ENCODE measurements around the gene PPM1L.

PPM1L gene

DNA sequence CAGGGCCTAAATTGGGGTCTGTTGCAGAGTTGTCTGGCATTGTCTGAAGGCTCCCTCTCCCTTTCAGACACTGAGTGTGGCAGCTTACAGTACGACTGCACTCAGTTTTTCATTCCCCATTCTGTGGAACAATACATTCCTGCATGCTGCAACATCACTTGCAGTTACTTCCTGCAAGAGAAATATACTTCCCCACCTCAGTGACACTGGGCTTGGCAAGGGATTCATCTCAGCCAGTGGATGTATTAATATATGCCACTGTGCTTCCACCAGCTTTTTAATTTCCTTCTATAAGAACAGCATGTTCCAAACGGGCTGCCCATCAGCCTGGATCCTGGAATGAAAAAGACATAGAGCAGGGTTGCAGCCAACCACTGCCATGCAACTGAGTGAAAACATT lies 326.0 kb downstream of the PPM1L start:
- TF ChIP-seq GATA2 (IDR thresholded peaks at IDR 0.05; ENCODE audit: low read depth, low read length) (no peak), GATA3 (IDR thresholded peaks at IDR 0.05; ENCODE audit: low read depth, low read length) (no peak)

DNA sequence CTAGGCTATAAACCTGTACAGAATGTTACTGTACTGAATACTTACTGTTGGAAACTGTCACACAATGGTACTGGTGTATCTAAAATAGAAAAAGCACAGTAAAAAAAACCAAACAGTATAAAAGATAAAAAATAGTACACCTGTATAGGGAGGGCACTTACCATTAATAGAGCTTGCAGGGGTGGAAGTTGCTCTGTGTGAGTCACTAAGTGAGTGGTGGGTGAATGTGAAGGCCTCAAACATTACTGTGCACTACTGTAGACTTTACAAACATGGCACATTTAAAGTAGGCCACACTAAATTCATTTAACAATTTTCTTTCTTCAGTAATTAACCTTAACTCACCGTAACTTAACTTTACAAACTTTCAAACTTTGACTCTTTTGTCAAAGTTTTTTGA lies 327.1 kb downstream of the PPM1L start:
- no peak for TF ChIP-seq GATA3 (IDR thresholded peaks at IDR 0.05; ENCODE audit: low read depth, low read length)
- no peak for TF ChIP-seq GATA2 (IDR thresholded peaks at IDR 0.05; ENCODE audit: low read depth, low read length)

DNA sequence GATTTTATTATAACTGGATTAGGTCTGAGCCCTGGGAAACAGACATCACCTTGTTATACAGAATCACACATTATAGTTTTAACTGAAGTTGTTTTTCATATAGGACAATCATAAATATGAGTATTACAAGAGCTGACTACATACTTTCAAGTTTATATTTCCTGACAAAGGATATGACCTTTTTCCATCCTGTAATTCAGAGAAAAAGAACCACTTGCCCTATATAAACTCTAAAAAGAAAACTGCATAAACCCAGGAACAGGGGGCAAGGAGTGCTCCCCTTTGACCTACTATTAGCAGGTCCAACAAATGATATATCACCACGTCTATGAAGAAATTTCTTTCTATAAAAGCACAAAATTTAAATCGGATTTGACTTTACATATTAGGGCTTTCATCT lies 328.2 kb downstream of the PPM1L start:
- TF ChIP-seq GATA3 (IDR thresholded peaks at IDR 0.05; ENCODE audit: low read depth, low read length) (no peak), GATA2 (IDR thresholded peaks at IDR 0.05; ENCODE audit: low read depth, low read length) (no peak)

DNA sequence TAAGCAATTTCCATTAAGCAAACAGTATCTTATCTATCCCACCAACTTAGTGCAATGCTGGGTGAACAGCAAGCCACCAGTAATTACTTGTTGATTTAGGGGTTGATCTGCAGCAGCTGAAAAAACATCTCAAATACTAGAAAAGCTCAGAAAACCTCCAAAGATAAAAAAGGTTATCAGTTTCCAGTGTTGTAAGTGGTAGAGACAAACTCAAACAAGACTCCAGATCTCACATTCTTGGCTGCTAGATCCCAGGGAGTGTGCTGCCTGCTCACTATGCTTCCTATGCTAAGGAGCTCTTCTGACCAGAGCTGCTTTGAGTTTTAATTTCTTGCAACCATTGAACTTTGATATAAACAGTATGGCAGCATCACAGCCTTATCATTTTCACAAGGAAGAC lies 337.9 kb downstream of the PPM1L start:
- TF ChIP-seq GATA3 (IDR thresholded peaks at IDR 0.05; ENCODE audit: low read depth, low read length): no peak
- no peak for TF ChIP-seq GATA2 (IDR thresholded peaks at IDR 0.05; ENCODE audit: low read depth, low read length)

DNA sequence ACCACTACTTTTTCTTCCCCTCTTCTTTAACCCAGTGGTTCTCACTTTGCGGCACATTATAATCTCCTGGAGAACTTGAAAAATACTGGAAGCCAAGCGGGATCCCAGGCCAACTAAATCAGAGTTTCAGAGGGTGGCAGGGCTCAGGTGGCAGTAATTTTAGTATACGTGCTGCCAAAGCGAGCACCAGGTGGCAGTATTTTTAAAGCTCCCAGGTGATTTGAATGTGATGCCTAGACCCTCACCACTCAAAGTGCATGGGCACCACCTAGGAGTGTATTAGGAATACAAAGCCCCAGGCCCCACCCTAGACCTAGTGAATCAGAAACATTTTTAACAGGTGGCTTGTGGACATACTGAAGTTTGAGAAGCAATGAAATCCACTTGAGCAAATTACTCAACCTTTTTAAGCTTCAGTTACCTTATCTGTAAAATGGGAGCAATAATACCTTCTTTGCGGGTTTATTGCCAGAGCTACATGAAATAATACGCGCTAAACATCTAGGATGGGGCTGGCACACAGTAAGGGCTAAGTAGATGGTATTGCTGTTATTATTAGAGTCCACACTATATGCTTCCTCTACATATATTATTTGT lies 340.8 kb downstream of the PPM1L start:
- TF ChIP-seq GATA3 (IDR thresholded peaks at IDR 0.05; ENCODE audit: low read depth, low read length): no peak
- TF ChIP-seq GATA2 (IDR thresholded peaks at IDR 0.05; ENCODE audit: low read depth, low read length): no peak

DNA sequence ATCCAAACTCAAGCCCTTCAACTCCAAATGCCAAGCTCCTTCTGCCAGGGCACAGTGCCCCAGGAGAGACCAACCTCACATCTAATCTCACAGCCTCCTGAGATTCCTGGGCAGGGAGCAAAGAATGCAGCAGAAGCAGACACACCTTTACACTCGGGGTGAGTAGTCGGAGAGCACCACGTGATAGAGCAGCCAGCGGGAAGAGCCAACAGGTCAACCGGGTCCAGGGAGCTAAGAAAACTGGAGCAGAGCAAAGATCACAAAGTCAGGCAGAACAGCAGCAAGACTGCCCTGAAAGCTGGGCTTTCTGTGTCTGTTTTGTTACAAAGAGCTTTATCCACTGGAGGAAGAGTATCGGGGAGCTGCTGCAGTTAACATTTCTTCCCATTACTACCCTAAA lies 345.0 kb downstream of the PPM1L start:
- TF ChIP-seq GATA2 (IDR thresholded peaks at IDR 0.05; ENCODE audit: low read depth, low read length): no peak
- TF ChIP-seq GATA3 (IDR thresholded peaks at IDR 0.05; ENCODE audit: low read depth, low read length): no peak

DNA sequence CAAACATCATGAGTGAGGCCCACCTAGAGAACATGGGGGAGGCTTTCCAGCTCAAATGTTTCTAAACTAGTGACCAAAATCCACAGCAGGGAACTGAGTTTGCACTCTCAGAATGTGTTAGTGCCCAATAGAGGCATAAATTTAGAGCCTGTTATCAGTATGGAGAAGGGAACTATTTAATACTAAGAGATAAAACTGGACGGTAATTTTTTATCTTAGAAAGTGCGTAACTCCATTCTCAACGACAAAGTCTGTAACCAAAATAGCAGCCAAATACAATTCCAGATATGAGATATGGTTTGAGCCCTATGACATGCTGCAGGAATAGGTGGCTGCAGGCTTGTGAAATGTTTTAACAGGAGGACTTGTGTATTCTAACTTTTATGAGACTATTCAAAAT lies 345.6 kb downstream of the PPM1L start:
- TF ChIP-seq GATA2 (IDR thresholded peaks at IDR 0.05; ENCODE audit: low read depth, low read length): no peak
- TF ChIP-seq GATA3 (IDR thresholded peaks at IDR 0.05; ENCODE audit: low read depth, low read length): no peak

DNA sequence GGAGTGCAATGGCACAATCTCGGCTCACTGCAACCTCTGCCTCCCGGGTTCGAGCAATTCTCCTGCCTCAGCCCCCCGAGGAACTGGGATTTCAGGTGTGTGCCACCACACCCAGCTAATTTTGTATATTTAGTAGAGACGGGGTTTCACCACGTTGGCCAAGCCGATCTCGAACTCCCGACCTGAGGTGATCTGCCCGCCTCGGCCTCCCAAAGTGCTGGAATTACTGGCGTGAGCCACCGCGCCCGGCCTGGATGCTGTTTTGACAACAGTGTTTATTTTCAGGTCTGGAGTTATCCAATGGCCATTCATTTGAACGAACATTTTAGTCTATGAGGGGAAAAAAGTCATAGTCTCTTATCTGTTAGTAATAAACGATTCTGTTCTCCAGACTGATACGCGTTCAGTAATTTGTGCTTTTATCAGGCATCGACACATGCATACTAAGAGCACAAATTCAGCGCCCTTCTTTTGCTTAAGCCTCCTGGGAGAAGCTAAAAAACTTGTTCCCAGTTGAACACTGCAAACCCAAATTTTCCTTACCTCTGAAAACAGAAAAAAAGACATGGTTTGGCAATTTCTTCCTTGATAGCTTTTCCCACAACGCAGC lies 347.9 kb downstream of the PPM1L start:
- TF ChIP-seq GATA3 (IDR thresholded peaks at IDR 0.05; ENCODE audit: low read depth, low read length) (no peak), GATA2 (IDR thresholded peaks at IDR 0.05; ENCODE audit: low read depth, low read length) (no peak)

DNA sequence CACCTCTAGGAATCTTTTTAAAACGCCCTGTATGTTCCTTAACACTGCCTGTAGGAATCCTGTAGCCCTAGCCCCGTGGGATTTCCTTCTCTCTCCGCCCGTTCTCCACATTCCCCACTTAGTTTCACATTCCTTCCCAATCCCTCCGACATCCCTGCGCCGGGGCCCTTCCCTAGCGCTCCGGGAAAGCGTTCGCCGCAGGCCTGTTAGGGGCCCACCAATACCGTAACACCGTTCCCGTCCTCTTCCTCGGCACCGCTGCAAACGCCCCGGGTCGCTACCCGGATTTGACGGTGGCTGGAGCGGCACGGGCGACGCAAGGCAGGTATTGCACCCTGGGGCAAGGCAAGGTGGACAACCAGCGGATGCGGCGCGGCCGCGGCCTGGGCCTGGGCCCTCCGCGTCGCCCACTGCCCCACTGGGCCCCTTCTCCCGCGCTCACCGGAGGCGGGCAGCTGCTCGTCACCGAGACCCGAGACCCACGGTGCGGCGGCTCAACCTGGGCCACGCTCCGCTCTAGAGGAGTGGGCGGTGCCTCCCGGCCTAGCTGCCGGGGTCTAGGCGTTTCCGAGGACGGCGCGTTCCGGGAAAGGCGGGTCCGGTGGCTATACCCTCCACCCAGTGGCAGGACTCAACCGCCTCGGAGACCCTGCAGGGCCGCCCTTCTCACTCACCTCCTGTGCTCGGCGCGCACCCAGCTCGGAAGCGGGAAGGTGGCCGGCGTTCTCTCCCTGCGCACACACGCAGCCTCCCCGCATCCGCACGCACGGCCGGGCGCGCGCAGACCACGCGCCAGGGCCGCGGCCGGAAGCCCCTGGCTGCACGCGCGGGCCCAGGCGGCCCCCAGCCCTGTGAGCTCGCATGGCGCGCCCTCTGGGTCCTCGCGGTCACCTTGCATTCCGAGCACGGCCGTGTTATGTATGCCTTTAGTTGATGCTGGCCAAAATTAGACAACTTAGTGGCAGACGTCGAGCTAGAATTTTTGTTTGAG lies 348.8 kb downstream of the PPM1L start, which contains the start of gene B3GALNT1:
B3GALNT1 (minus strand) TSS at position 789 of the 991 bp plus-strand sequence. CDS start 18,595 bp downstream, outside the sequence.
- TF ChIP-seq GATA2 (IDR thresholded peaks at IDR 0.05; ENCODE audit: low read depth, low read length): no peak
- no peak for TF ChIP-seq GATA3 (IDR thresholded peaks at IDR 0.05; ENCODE audit: low read depth, low read length)

DNA sequence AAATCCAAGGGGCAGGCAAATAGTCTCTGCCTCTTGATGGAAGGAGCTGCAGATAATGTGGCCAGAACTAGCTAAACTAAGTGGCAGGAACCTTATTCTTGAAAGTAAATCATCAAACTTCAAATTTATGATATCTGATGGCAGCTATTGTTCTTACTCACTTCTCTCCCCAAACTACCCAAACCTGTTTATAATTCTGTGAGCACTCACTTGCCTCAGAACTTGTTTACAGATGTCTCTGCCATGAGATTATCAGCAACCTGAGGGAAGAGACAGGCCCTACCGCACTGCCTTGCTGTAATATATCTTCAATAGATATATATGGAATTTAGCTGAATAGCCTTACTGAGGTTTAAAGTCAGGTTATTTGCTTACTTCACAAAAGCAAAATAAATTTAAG lies 351.3 kb downstream of the PPM1L start:
- TF ChIP-seq GATA2 (IDR thresholded peaks at IDR 0.05; ENCODE audit: low read depth, low read length) (no peak), GATA3 (IDR thresholded peaks at IDR 0.05; ENCODE audit: low read depth, low read length) (no peak)

DNA sequence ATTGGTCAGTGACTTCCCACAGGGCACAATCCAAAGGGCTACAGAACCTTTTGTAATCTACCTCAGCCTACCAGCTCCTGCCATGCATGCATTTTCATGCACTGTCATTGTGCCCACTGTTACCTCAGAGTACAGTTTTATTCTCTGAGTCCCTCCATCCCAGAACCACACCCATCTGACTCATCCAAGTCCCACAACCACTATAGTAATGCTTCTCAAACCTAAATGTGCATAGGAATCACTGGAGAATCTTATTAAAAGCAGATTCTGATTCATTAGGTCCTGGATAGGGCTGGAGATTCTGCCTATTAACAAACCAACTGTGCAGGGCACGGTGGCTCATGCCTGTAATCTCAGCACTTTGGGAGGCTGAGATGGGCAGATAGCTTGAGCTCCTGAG lies 352.8 kb downstream of the PPM1L start:
- TF ChIP-seq GATA3 (IDR thresholded peaks at IDR 0.05; ENCODE audit: low read depth, low read length): no peak
- TF ChIP-seq GATA2 (IDR thresholded peaks at IDR 0.05; ENCODE audit: low read depth, low read length): no peak

DNA sequence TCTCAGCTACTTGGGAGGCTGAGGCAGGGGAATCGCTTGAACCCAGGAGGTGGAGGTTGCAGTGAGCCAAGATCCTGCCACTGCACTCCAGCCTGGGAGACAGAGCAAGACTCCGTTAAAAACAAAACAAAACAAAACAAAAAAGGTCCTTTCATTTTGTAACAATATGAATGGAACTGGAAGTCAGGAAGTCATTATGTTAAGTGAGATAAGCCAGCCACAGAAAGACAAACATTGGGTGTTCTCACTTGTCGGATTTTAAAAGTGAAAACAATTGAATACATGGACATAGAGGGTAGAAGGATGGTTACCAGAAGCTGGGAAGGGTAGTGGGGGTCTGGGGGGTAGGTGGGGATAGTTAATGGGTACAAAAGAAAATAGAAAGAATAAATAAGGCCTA lies 361.6 kb downstream of the PPM1L start:
- no peak for TF ChIP-seq GATA2 (IDR thresholded peaks at IDR 0.05; ENCODE audit: low read depth, low read length)

DNA sequence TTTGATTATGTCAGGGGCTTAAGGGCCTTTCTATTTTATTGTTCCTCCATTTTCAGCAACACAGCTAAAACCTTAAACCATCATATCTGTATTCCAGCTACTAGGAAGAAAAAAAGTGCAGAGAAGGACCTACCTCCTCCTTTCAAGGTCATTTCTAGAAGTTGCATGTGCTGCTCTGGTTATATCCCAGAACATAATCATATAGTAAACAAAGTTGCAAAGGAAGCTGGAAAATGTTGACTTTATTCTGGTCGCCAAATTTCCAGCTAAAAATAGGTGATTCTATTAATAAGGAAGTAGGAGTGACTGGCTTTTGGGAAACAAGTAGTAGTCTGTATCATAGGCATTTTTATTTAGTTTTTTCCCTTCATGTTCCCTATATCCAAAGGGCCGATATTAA lies 370.5 kb downstream of the PPM1L start:
- TF ChIP-seq GATA3 (IDR thresholded peaks at IDR 0.05; ENCODE audit: low read depth, low read length) (no peak), GATA2 (IDR thresholded peaks at IDR 0.05; ENCODE audit: low read depth, low read length) (no peak)
